Activated CD8-positive, alpha-beta T cell treated with anti-CD3 and anti-CD28 coated beads, Interleukin-2, amount 10 ng/mL, durations not matched to agents 7 days and 5 days (primary cell): ENCODE results near the gene MFGE8. TPM values are rescaled to one million over a fixed set of nuclear protein-coding genes. Genes with fewer than 3 reads are reported as not detected.

Experiments
- ATAC-seq: fragments of 150-1000 bp; cut with Tn5 transposase; one replicate; pipeline ENCODE4 v1.10.0; 2021; ENCODE audit warnings: moderate library complexity
- CTCF ChIA-PET: fragments of 350-600 bp; sonication (Branson Sonifier 250); formaldehyde crosslinking; loops from one replicate; lab custom pipeline; 2021; ENCODE audit warnings: antibody characterized with exemption; lab: Charles Lee
- POLR2A ChIA-PET: fragments of 350-600 bp; sonication (Branson Sonifier 250); formaldehyde crosslinking; loops from one replicate; lab custom pipeline; 2021; ENCODE audit warnings: antibody characterized with exemption; lab: Charles Lee
- DNase-seq: peaks from one replicate; pipeline ENCODE4 v3.0.0-alpha.2; 2020
- H3K27ac Mint-ChIP-seq: one replicate; pipeline ENCODE4 v1.8.0; 2021; ENCODE audit warnings: mild to moderate bottlenecking, mixed read lengths
- H3K27me3 Mint-ChIP-seq: one replicate; pipeline ENCODE4 v1.8.0; 2021; ENCODE audit warnings: low read depth, mixed read lengths
- H3K36me3 Mint-ChIP-seq: one replicate; pipeline ENCODE4 v1.8.0; 2021; ENCODE audit warnings: low read depth, mixed read lengths
- H3K4me1 Mint-ChIP-seq: one replicate; pipeline ENCODE4 v1.8.0; 2021; ENCODE audit warnings: low read depth, mixed read lengths
- H3K4me3 Mint-ChIP-seq: one replicate; pipeline ENCODE4 v1.8.0; 2021; ENCODE audit warnings: mild to moderate bottlenecking, mixed read lengths
- H3K9me3 Mint-ChIP-seq: one replicate; pipeline ENCODE4 v1.8.0; 2022; ENCODE audit warnings: mixed read lengths; ENCODE audit not compliant: insufficient read depth
- total RNA-seq, 2 experiments: library from RNA; stranded (reverse); gene quantifications; one replicate each; pipeline ENCODE4 v1.2.3, GENCODE V29; 2021

MFGE8 gene
- total RNA-seq, 2 experiments from 2014 or later, result 34.7 to 44.8 TPM

DNA sequence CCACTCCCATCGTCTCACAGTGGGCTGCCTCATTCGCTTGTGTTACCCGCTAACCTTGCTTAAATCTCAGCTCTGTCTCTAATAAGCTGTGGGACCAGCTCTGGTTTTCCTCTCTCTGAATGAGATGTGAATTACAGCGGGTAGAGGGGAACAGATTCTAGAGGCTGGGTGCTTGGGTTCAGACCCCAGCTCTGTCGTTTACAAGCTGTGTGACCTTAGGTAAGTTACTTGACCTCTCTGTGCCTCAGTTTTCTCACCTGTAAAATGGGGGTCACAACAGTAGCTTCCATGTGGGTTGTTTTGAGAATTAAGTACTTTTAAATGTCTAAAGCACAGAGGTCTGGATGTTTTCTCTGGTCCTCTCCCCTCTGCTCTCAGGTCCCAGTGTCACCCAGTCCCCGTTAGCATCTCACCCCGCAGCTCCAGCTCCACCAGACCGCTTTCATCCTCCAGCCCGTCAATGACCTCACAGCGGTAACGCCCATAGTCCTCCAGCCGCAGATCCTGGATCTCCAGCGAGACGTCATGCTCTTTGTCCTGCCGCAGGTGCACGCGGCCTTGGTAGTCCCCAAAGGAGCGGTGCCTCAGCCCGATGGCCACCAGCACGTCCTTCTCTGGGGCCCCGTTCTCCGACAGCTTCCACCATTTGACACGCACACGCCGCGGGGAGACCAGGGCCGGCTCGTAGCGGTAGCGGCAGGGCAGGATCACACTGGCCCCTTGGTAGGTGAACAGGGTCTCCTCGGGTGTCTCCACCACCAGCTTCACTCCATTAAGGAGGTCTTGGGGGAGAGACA lies 32.0 kb downstream of the MFGE8 start:
- Mint-ChIP-seq H3K36me3 (peaks cover 34% of the 10 kb centered on the region), H3K9me3 (no peaks in the 10 kb centered on the region), H3K4me1 (no peaks in the 10 kb centered on the region), H3K27me3 (no peaks in the 10 kb centered on the region), H3K4me3 (no peak overlapping the region), H3K27ac (no peak overlapping the region)
- DNase-seq (no peak), ATAC-seq (no peak)
- POLR2A ChIA-PET, result no interaction called here
- CTCF ChIA-PET, result interaction anchor here (0.7 to 2.1 kb wide), 5 partner anchors 12 to 257 kb away, joined by 3 to 5 read pairs (median 4); no protein-coding TSS in a partner anchor

DNA sequence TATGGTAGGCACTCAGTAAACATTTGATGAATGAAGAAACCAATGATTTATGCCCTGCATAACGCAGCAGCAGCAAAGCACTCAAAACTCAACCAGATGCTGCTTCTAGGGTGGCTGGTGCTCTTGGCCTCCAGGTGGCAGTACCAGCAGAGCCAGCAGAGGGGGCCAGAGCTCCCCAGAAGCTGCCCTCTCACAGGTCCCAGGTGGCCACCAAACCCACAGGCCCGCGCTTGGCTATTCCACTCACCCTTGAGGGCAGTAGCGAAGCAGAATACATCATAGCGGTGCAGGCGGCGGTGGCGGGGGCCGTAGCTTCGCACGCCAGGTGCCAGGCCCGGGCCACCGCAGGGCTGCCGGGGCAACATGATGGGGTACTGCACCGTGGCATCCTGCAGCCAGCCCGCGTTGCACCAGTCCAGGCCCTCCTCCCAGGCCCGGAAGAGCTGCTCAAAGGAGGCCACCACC lies 34.4 kb downstream of the MFGE8 start:
- Mint-ChIP-seq H3K36me3 (peaks cover 31% of the 10 kb centered on the region), H3K4me1 (no peaks in the 10 kb centered on the region), H3K9me3 (no peaks in the 10 kb centered on the region), H3K4me3 (no peak overlapping the region), H3K27me3 (no peaks in the 10 kb centered on the region), H3K27ac (no peak overlapping the region)
- ChIA-PET POLR2A (no interaction called here), CTCF (interaction anchor here (0.6 to 2.4 kb wide), 18 partner anchors 11 to 1362 kb away, joined by 3 to 17 read pairs (median 4); no protein-coding TSS in a partner anchor)
- ATAC-seq, result peak; percentile 79
- DNase-seq, result peak; percentile 58

GRCh38 chr15:88877906-88878305 lies 35.3 kb downstream of the MFGE8 start:
- Mint-ChIP-seq H3K4me1 (no peaks in the 10 kb centered on the region), H3K36me3 (peaks cover 28% of the 10 kb centered on the region), H3K9me3 (no peaks in the 10 kb centered on the region), H3K27ac (no peak overlapping the region), H3K4me3 (no peak overlapping the region), H3K27me3 (no peaks in the 10 kb centered on the region)
- CTCF ChIA-PET, result interaction anchor here (0.9 to 2.4 kb wide), 10 partner anchors 14 to 254 kb away, joined by 3 to 17 read pairs (median 4); no protein-coding TSS in a partner anchor
- POLR2A ChIA-PET, result no interaction called here
- ATAC-seq, result no peak
- DNase-seq, result no peak

GRCh38 chr15:88877415-88877814 lies 35.8 kb downstream of the MFGE8 start:
- Mint-ChIP-seq H3K27ac (no peak overlapping the region), H3K27me3 (no peaks in the 10 kb centered on the region), H3K9me3 (no peaks in the 10 kb centered on the region), H3K4me1 (no peaks in the 10 kb centered on the region), H3K4me3 (no peak overlapping the region), H3K36me3 (peaks cover 26% of the 10 kb centered on the region)
- no peak for DNase-seq
- no peak for ATAC-seq
- ChIA-PET POLR2A (no interaction called here), CTCF (interaction anchor here (2.4 kb wide), 1 partner anchor 27 kb away, joined by 17 read pairs; no protein-coding TSS in a partner anchor)

DNA sequence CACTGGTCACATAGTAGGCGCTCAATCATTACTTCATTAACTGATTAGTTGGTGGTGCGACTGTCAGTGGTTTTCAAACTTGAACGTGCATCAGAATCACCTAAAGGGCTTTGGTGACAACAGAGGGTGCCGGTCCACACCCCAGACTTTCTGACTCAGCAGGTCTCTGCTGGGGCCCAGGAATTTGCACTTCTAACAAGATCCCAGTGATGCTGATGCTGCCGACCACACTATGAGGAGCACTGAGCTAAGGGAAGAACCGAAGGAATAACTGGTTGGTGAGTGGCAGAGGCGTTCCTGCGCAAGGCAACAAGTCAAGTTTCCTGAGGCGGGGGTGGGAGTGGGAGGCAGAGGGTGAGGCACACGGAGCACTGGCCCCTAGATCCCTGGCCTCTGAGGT lies 36.6 kb downstream of the MFGE8 start:
- H3K4me3 Mint-ChIP-seq, result no peak overlapping the region
- no peak overlapping the region for H3K27ac Mint-ChIP-seq
- no peaks in the 10 kb centered on the region for H3K4me1 Mint-ChIP-seq
- DNase-seq (no peak), ATAC-seq (no peak)
- no peaks in the 10 kb centered on the region for H3K27me3 Mint-ChIP-seq
- ChIA-PET POLR2A (no interaction called here), CTCF (no interaction called here)
- H3K9me3 Mint-ChIP-seq, result no peaks in the 10 kb centered on the region
- peaks cover 23% of the 10 kb centered on the region for H3K36me3 Mint-ChIP-seq

- Mint-ChIP-seq H3K36me3 (peaks cover 14% of the 10 kb centered on the region), H3K4me1 (no peaks in the 10 kb centered on the region), H3K9me3 (no peaks in the 10 kb centered on the region), H3K27me3 (no peaks in the 10 kb centered on the region), H3K4me3 (no peak overlapping the region), H3K27ac (no peak overlapping the region)
- DNase-seq, result no peak
- ChIA-PET CTCF (no interaction called here), POLR2A (no interaction called here)
- ATAC-seq, result no peak
These were observed 38.5 kb downstream of the MFGE8 start for GRCh38 chr15:88874684-88875083.

DNA sequence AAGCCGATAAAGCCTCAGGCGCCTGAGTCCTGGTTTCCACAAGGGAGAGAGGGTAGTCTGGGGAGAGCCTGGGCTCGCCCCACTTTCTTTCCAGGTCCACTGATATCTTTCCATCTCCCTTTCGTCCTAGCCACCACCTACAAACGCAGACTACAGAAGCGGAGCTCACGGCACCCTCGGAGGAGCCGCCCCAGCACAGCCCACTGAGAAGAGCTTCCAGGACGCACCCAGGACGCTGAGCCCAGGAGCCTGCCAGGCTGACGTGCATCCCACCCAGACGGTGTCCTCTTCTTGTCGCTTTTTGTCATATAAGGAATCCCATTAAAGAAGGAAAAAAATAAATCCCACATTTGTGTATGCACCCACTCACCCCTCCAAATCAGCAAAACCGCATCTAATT lies 38.9 kb downstream of the MFGE8 start:
- H3K4me3 Mint-ChIP-seq, result no peak overlapping the region
- H3K36me3 Mint-ChIP-seq, result peaks cover 13% of the 10 kb centered on the region
- H3K27ac Mint-ChIP-seq, result no peak overlapping the region
- DNase-seq, result no peak
- H3K27me3 Mint-ChIP-seq, result no peaks in the 10 kb centered on the region
- POLR2A ChIA-PET, result no interaction called here
- H3K9me3 Mint-ChIP-seq, result no peaks in the 10 kb centered on the region
- H3K4me1 Mint-ChIP-seq, result no peaks in the 10 kb centered on the region
- ATAC-seq, result no peak
- CTCF ChIA-PET, result no interaction called here

GRCh38 chr15:88873786-88874185 lies 39.4 kb downstream of the MFGE8 start:
- no peak overlapping the region for H3K4me3 Mint-ChIP-seq
- no peaks in the 10 kb centered on the region for H3K4me1 Mint-ChIP-seq
- no peak overlapping the region for H3K27ac Mint-ChIP-seq
- no peak for ATAC-seq
- ChIA-PET POLR2A (no interaction called here), CTCF (no interaction called here)
- no peak for DNase-seq
- H3K27me3 Mint-ChIP-seq, result no peaks in the 10 kb centered on the region
- H3K9me3 Mint-ChIP-seq, result no peaks in the 10 kb centered on the region
- H3K36me3 Mint-ChIP-seq, result peaks cover 13% of the 10 kb centered on the region

GRCh38 chr15:88872706-88873105 lies 40.5 kb downstream of the MFGE8 start:
- ATAC-seq (no peak), DNase-seq (no peak)
- Mint-ChIP-seq H3K4me3 (no peak overlapping the region), H3K27me3 (no peaks in the 10 kb centered on the region), H3K4me1 (no peaks in the 10 kb centered on the region), H3K27ac (no peak overlapping the region), H3K9me3 (no peaks in the 10 kb centered on the region), H3K36me3 (peaks cover 11% of the 10 kb centered on the region)
- ChIA-PET CTCF (no interaction called here), POLR2A (interaction anchor here (1.1 kb wide), 1 partner anchor 20 kb away, joined by 4 read pairs; no protein-coding TSS in a partner anchor)

DNA sequence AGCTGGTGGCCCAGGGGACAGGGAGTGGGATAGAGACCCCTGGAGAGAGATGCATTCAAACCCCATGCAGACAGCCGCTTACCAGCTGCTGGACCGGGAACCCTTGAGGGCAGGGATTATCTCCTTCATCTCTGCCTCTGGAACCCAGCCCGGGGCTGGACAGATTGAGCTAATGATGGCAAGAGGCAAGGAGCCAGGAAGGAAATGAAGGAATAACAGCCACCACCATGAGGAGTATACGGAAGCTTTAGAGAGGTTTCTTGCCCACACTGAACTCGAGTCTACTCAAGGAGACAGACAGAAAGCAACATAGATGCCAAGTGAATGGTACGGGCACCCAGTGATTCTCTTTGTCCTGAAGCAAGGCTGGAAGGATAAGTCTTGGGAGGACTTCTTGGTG lies 41.1 kb downstream of the MFGE8 start:
- H3K9me3 Mint-ChIP-seq, result no peaks in the 10 kb centered on the region
- CTCF ChIA-PET, result no interaction called here
- H3K4me1 Mint-ChIP-seq, result no peaks in the 10 kb centered on the region
- DNase-seq, result no peak
- peaks cover 11% of the 10 kb centered on the region for H3K36me3 Mint-ChIP-seq
- H3K4me3 Mint-ChIP-seq, result no peak overlapping the region
- ATAC-seq, result no peak
- POLR2A ChIA-PET, result interaction anchor here (1.1 kb wide), 1 partner anchor 21 kb away, joined by 4 read pairs; no protein-coding TSS in a partner anchor
- no peaks in the 10 kb centered on the region for H3K27me3 Mint-ChIP-seq
- H3K27ac Mint-ChIP-seq, result no peak overlapping the region

GRCh38 chr15:88871313-88871712 lies 41.9 kb downstream of the MFGE8 start:
- Mint-ChIP-seq H3K4me3 (no peak overlapping the region), H3K27ac (no peak overlapping the region), H3K9me3 (no peaks in the 10 kb centered on the region), H3K36me3 (peaks cover 7% of the 10 kb centered on the region), H3K27me3 (no peaks in the 10 kb centered on the region), H3K4me1 (no peaks in the 10 kb centered on the region)
- POLR2A ChIA-PET, result no interaction called here
- no peak for DNase-seq
- CTCF ChIA-PET, result interaction anchor here (1.3 kb wide), 1 partner anchor 335 kb away, joined by 4 read pairs; no protein-coding TSS in a partner anchor
- ATAC-seq, result no peak

DNA sequence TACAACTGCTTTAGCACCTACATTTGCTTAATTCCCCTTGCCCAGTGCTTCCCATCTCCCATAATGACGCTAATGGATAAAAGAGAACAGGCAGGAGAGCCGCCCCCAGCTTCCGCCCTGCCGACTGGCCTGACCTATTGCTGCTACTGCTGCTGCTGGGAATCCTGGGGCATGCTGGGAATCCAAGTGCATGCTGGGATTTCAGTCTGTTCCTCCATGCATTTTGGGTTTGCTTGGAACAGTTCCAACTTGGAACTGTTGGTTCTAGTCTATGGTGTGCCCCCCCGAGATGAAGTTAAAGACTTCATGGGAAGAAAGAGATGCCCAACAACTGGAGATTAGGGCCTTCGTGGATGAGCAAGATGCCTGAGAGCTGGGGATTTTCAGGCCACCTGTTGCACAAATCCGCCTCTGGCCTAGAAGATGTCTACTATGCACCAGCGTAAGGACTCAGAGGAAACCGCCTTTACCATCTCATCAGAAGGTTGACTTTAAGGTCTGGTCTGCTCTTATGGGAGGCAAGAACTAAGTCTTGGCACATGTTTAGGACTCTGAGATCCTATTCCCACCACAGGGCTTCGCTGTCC lies 46.8 kb downstream of the MFGE8 start:
- no peak overlapping the region for H3K4me3 Mint-ChIP-seq
- POLR2A ChIA-PET, result no interaction called here
- CTCF ChIA-PET, result no interaction called here
- H3K27ac Mint-ChIP-seq, result no peak overlapping the region
- H3K9me3 Mint-ChIP-seq, result no peaks in the 10 kb centered on the region
- H3K36me3 Mint-ChIP-seq, result no peaks in the 10 kb centered on the region
- no peak for ATAC-seq
- H3K27me3 Mint-ChIP-seq, result no peaks in the 10 kb centered on the region
- no peaks in the 10 kb centered on the region for H3K4me1 Mint-ChIP-seq
- no peak for DNase-seq
